ENCODE results near the gene ANO6.

Gene ANO6

DNA sequence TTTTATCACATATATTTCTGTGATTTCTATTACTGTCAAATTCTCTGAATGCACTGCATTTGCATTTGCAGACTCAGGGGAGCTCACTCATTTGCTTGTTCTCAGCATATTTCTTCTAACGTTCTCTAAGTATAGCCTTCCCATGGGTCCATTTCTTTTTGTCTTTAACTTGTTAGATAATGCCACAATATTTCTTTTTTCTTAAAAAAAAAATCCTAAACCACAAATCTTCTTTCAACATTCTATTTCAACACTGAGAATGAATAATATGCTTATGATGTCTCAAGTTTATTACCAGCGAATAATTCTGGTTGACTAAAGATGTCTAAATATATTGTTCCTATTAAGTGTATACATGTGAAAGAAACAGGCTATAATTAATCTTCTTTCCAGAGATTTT lies 200.2 kb downstream of the ANO6 start:
- DNase-seq: no peak

DNA sequence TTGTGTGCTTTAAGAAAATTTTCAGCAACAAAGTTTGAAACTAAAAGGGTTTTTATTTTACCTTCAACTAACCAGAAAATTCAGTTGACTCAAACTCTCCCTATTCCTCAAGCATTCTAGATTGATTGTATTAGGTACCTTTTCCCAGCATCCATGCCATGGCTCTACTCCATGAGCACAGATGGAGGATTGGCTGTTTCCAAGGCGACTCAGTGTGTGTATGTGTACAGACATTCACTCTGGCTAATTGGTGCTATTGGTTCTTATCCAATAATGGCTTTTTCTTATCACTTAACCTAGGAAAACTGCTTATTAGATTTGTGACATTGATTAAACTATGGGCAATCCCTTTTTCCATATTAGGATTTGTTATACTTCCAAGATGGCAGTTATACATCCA lies 202.6 kb downstream of the ANO6 start:
- no peak for DNase-seq

DNA sequence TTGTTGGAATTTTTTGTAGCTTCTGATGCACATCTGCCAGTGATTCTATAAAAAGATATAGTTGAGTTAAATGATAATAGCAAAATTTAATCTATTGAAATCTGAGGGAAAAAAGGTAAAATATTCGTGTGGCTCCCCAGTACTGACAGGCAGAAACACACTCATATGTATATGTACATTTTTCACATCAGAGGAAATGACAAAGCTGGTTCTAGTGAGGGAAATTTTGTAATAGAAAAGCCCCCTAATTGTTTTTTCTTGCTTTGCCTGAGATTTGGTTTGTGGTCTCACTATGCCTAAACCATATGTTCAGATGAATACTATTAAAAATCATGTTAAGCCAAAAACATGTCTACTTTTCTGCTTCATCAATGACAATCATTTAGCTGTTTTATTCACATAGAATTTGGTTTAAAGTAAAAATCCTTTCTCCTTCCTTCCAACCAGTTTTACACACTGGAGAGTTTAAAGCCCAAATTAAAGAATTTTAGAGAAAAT lies 203.5 kb downstream of the ANO6 start:
- DNase-seq: no peak

DNA sequence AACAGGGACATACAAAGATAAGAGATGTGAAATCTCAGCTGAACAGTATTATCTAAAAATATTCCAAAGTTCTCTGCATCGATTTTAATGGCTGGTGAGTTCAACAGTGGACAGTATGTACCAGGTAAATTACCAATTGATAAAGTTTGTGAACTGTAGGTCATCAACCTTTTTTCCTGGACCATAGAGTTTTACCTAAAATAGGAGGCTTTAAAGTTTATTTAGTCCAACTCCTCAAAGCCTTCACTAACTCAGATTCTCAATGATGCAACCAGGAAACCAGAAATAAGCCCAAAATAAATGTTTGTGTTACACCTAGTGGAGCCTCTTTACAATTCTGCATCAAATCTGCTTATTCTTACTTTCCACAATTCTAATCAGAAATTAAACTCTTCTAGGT lies 205.8 kb downstream of the ANO6 start:
- no peak for DNase-seq

DNA sequence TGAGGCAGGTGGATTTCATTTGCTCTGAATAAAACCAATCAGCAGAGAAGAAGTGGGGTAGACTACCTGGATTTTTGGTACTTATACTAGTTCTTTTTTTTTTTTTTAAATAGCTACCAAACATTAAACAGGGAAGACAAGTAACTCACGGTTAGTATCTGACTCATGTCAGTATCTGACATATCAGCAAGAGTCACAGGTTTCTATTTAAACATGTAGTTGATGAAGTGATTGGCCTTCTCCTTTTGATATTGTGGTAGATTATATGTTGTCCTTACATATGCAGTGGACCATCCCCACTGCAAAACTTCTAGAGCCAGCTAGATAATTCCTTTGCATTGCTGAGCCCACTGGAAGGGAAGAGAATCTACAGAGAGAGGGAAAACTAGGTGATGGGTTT lies 208.0 kb downstream of the ANO6 start:
- DNase-seq: no peak

DNA sequence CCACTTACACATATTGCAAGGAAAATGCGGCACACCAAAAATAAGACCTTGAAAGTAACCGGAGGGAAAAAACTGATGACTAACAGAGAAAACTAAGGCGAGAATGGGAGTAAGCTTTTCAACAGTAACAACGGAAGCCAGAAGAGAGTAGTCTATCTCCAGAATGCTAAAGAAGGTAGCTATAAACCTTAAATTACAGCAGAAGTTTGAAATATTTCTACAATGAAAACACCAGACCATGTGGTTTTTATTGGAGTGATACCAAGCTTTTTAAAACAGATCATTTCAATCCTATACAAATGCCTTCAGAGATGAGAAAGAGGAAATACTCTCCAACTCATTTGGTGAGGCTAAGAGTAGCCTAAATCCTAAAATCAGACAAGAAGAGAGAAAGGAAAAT lies 209.5 kb downstream of the ANO6 start:
- DNase-seq: no peak

DNA sequence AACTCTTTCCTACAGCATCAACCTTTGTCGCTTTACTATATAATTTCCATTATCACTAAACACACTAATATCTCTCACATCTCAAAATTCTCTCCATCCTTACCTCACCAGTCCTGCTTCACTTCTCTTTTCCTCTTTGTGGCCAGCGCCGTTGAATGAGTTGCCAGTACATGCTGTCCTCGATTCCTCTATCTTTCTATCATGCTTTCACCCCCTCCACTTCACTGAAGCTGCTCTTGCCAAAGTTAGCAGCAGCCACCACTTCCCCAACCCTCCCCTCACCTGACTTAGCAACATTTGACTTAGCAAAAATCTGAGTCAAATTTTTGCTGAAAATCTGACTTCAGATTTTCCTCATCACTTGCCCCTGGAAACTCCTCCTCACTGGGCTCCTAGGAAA lies 210.4 kb downstream of the ANO6 start:
- DNase-seq: no peak

DNA sequence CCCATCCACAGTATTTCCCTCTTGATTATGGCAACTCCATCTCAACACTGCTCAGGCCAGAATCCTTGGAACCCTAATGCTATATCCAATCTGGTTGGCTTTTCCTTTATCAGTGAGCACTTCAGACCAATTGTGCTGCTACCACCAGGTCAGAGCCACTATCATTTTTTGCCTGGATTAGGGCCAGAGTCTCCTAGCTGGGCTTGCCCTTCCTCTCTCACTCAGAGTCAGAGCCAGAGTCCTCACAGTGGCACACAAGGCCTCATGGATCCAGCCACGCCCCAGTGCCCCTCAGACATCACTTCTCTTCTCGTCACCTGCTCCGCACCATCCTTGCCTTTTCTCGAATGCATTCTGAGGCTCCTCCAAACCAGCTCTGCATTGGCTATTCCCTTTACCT lies 211.1 kb downstream of the ANO6 start:
- DNase-seq: no peak

DNA sequence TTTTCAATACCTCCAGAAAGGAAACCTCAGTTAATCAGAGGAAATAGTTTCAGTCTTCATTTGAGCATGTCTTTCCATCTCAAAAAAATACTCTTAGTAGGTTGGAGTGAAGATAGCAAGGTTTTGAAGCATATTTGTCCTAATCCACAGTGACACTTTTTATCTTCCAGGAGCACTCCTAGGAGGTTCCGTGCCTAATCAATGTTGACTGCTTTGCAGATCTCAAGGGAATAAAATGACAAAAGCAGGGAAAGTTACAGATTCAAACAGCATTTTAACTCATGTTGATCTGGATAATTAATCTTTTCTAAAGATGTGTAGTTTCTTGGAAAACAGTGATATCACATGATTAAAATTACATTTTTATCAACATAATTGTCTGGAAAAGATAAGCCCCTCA lies 213.9 kb downstream of the ANO6 start:
- no peak for DNase-seq

DNA sequence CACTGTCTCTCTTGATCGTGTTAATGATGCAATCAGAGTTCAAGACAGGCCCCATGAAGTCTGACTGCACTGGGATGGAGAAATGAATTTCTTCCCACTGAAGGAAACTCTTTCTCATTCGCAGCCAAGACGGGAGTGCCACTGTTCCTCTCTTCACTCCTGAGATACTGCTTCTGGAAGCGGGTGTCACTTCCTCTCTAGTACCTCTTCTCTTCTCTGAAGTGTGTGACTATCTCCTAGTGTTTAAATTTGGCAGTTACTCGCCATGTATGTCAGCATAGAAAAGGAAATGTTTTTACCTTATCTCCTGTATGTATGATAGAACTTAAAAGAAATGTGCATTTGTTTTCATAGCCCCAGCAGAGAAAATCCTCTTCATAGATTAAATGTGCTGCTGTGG lies 215.2 kb downstream of the ANO6 start:
- no peak for DNase-seq

DNA sequence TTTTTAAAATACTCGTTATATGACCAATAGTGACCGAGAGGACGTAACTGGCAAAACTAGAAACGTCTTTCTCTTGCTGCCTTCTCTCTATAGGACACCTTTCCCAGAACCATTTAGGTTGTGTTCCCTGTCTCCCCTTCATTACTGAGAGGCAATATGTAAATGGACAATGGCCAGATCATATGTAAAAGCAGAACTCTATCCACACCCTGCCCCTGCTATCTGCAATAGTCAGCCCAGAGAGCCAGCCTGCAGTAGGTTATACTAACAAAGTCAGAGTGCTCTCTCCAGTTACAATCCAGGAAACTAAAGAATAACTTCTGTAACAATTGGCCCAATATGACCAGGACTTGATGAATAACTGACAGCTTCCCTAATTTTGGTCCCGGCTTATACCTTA lies 216.8 kb downstream of the ANO6 start:
- DNase-seq: no peak

DNA sequence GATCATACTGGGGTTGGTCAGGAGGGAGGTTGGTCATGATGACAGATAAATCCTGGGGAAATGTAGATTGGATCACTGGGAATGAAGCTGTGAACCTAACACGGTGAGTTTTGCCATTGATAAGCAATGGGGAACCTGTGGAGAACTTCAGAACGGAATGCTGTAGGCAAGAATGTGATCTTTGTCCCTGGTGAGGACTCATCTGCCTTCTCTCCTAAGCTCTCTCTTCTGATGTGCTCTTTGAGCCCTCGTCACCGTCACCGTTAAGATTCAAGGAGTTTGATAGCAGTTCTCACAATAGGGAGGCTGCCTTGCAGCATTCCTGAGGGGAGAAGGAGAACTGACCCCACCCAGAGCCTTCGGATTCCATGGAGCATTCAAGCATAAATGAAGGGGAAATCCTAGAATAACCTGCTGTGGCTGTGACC lies 217.6 kb downstream of the ANO6 start:
- no peak for DNase-seq

DNA sequence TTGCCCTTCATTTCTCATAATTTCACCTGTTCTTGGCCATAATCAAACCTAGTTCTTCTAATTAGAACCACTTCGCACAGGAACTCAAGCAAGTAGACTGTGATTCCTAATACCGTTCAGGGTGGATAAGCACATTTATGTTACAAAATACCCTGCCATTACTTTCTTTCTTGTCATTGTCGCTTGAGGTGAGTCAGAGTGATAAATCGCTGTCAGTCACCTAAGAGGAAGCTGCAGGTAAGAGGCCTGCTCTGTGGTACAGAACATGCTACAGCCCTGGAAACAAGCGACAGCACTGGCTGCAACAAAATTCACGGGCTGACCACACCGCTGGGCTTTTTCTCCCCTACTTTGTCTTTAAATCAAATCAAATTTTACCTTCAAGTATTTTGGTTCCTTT lies 218.2 kb downstream of the ANO6 start:
- DNase-seq: no peak

DNA sequence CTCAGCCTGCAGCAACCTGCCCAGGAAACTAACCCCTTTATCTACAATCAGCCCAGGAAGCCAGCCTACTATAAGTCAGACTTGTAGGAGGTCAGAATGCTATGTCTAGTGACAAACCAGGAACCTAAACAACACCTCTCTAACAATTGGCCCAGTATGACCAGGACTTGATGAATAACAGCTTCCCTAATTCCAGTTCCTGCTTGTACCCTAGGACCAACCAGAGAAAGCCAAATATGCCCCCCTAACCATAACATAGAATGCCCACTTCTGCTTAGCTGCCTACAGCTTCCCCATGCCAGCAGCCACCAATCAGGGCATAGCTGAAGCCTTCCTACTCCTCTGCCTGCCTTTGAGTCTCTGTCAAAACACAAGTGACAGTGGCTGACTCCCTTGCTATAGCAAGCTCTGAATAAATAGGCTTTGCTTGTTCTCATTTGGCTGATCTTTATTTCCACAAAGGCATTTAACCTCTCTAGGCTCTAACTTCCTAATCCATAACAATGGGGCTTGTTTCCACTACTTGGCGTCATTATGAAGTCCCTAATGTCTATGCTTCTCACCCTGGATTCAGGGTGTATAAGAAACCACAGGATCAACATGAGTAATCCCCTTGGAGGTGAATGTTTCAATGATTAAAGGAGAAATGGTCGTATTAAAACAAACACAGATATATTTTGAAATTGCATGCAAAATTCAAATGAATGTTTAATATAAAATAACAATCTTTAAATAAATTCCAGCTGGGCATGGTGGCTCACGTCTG lies 220.2 kb downstream of the ANO6 start:
- DNase-seq: no peak

DNA sequence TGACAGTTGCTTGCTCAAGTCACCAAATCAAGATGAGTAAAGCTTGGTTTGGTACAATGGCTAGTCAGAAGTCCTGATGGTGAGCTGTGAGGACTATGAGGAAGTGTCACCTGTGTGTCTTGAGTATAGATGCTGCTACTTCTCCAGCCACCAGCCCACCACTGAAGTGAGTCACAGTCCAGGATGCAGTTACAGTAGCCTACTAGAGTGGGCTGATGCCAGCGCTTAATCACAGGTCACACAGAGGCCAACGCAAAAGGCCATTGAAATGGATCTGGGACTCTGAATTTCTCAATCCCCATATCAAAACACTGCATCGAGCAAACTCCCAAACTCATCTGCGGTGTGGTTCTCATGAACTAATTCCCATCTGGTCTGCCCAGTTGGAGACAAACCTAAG lies 223.1 kb downstream of the ANO6 start:
- DNase-seq: no peak

DNA sequence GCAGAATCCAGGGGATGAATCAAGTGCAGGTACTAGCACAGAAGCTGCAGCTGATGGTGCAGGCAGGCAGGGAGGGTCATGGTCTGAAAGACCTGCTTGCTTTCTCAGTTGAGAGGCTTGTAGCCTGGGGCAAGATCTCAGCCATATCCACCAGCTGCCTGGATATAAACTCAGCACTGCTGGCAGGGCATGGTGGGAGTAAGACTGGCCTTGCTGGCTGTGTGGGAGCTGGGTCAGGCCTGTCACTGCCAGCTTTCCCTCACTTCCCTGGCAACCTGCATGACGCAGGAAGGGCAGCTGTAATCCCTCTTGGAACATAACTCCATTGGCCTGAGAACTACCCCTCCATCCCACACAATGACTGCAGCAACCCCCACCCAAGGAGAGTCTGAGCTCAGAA lies 230.1 kb downstream of the ANO6 start:
- no peak for DNase-seq

DNA sequence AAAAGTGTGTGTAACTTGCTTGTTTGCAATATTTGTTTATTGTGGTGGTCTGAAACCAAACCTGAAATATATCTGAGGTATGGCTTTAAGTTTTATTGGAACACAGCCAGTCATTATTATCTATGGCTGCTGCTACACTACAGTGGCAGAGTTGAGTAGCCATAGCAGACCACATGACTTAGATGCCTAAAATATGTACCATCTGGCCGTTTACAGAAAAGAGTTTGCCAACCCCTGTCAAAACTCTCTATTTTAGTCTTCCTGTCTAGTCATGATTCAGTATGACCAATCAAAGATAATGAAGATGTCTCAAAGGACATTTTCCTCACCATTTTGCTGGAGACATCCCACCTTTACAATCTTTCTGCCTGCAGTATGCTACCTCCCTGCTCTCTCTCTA lies 242.3 kb downstream of the ANO6 start:
- DNase-seq: no peak

DNA sequence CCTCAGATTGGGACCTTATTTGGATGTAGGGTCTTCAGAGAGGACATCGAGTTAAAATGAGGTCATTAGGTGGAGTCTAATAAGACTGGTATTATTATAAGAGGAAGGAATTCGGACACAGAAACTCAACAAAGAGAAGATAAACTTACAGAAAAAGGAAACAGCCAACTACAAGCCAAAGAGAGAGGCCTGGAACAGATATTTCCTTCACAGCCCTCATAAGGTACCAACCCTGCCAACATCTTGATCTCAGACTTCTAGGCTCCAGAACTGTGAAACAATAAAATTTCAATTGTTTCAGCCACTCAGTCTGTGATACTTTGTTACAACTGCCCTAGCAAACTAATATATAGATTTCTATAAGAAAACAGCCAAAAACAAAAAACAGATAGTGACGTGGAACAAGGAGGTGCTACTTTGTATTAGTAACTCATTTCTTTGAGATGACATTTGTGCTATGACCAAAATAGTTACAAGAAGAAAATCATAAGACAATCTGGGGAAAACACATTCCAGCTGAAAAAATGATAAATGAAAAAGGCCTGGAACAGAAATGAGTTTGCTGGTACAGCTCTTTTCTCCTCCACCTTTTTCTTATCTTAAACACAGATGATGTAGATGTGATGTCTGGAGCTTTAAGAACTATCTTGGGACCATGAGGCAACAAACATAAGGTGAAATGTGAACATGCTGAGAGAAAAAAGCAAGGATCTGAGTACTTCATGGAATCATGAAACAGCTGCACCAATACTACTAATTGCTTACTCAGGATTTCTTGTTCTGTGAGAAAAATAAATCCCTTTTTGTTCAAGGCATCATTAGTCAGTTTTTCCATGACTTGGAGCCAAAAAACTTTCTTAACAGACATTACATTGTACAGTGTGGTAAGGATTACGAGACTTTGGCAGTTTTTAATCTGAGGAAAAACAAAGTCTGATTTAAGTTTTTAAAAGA lies 243.2 kb downstream of the ANO6 start:
- DNase-seq: no peak

DNA sequence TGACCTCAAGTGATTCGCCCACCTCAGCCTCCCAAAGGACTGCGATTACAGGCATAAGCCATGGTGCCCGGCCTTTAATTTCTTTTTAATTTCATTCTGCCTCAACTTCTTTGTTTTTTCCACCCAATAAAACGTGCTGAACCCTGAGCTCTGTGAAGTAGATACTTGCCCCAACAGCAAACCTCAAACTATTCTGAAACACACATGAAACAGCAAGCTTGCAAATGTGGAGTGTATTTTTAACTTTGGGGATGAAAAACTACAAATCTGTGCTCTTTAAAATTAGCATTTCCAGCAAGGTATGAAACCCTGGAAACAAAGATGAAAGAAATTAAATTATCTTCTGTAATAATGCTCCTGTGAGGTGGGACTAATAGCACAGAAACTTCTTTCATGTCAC lies 246.6 kb downstream of the ANO6 start:
- no peak for DNase-seq

DNA sequence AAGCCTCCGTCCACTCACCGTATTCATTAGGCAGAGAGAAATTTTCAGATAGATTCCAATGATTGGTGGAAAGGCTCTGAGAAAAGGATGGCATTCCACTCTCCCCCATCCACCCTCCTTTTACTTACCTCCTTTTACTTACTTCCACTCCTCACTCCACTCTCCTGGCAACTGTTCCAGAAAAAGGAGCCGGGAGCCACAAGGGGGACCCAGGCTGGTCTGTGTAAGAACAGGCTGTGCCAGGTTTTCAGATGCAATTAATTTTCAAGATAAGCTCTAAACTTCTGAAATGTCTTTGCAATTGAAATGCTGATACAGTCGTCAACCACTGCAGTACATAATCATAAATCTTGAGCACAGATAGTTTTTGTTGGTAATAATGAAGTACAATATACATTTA lies 248.8 kb downstream of the ANO6 start:
- DNase-seq: no peak

DNA sequence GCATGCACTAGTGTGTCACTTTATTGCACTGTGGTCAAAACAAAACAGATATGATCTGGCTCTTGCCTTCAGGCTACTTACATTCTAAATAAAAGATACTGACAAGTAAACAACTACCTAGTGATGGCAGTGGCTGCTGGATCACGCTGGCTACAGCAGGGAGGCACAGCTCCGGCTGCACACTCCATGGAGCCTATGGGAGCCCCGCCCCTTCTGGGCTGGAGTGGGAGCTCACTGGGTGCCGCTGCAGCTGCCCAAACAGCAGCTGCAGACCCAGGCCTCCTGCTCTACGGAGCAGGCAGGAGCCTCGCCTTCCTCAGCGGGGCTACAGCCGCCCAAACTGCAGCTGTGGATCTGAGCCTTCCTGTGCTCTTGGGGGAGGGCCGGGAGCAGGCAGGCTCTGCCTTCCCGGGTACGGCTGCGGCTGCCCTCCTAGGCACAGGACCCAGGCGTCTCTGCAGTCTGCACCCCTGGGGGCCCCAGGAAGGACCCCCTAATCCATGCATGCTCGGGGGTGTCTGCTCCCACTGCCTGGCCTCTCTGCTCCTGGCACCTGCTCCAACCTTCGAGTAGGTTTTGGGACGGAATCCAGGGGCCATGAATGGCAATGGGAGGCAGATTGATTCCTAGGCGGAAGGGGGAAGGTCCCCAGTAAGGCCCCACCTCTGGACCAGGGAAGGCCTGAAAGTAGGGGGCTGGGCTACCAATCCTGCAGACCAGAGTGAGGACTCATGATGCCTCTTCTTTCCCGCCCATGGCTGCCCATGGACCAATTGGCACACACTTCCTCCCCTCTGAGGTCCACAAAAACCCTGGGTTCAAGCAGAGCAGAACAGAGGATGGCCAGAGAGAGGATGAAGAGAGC lies 253.1 kb downstream of the ANO6 start:
- DNase-seq: no peak

DNA sequence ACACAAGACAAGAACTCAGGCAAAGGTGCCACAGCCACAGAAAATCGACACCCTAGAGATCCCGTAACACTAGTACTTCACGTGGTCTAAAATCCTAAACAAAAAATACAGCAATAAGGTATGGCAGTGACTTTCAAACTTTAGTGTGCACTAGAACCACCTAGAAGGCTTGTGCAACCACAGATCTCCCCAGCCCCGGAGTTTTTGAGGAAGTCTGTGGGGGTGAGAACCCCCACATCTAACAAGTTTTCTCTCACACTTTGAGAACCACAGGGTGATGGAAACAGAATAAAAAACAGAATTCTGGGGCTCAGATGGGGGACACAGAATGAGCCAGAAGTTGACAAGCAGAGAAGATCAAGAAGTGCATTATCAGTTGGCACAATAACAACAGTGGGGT lies 254.0 kb downstream of the ANO6 start:
- no peak for DNase-seq

DNA sequence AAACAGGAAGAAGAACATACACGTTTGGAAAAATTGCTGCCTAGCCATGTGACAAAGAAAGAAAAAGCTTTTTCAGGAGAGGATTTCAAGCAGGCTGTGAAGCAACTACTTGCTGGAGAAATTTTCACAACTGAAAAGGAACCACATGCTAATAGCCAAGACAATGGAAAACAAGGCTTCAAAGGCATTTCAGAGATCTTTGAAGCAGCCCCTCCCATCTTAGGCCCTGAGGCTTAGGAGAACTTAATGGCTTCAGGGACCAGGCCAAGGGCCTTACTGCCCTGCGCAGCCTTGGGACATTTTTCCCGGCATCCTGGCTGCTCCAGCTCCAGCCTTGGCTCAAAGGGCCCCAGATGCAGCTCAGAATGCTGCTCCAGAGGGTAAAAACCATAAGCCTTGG lies 257.7 kb downstream of the ANO6 start:
- no peak for DNase-seq

All from right hindlimb (tissue), 1 donor.